GM19025 (cell line): ENCODE results near the gene UNC79.
A peak's percentile ranks its signal among the peaks of the same experiment; 100 is the strongest.
"Not testable (repeated sequence)": the region's sequence is repeated elsewhere in the genome, so short reads cannot be mapped to it uniquely, and the experiment has no call there.

Experiments used
- ATAC-seq: cut with Tn5 transposase; IDR thresholded peaks from one replicate; pipeline ENCODE4 v1.9.1; 2021; ENCODE audit warnings: mild to moderate bottlenecking, low read depth, moderate library complexity; ENCODE audit not compliant: unreplicated experiment

UNC79 gene

DNA sequence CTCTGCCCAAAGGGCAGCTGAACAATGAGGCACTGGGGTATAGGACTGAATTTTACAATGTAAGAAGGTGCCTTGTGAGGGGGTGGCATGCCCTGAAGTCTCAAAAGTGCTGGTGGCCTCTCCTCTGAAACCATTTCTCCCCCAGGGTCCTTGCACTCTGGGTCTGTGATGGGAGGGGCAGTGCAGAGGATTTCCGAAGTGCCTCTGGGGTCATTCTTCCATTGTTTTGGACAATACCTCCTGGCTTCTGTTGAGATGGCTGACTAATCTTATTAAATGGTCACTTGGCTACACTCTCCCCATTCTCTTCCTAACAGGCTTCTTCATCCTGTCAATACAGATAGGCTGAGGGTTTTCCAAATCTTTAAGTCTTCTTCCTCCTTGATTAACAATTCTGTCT is 59.3 kb downstream of the UNC79 start:
- no peak for ATAC-seq

DNA sequence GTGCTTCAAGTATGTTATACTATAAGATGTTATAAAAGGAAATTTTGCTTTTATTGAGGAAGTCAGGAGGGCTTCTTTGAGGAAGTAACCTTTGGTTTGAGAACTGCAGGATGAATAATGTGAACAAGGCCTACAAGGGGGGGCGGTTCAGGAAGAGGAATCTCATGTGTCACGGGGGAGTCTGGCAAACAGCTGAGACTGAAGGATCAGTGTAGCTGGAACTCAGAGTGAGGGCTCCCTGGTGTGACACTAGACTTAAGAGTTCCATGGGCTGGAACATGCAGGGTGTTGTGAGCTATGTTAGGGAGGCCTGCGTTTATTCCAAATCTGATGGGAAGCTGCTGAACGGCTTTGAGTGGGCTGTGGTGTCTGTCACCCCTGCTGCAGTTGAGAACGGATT is 62.3 kb downstream of the UNC79 start:
- no peak for ATAC-seq

DNA sequence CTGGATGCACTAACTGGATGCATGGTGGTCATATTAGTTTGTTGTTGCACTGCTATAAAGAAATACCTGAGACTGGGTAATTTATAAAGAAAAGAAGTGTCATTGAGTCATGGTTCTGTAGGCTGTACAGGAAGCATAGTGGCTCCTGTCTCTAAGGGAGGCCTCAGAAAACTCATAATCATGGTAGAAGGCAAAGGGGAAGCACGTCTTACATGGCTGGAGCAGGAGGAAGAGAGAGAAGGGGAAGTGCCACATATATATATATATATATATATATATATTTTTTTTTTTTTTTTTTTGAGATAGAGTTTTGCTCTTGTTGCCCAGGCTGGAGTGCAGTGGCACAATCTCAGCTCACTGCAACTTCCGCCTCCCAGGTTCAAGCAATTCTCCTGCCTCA is 62.9 kb downstream of the UNC79 start:
- not testable (repeated sequence) for ATAC-seq

DNA sequence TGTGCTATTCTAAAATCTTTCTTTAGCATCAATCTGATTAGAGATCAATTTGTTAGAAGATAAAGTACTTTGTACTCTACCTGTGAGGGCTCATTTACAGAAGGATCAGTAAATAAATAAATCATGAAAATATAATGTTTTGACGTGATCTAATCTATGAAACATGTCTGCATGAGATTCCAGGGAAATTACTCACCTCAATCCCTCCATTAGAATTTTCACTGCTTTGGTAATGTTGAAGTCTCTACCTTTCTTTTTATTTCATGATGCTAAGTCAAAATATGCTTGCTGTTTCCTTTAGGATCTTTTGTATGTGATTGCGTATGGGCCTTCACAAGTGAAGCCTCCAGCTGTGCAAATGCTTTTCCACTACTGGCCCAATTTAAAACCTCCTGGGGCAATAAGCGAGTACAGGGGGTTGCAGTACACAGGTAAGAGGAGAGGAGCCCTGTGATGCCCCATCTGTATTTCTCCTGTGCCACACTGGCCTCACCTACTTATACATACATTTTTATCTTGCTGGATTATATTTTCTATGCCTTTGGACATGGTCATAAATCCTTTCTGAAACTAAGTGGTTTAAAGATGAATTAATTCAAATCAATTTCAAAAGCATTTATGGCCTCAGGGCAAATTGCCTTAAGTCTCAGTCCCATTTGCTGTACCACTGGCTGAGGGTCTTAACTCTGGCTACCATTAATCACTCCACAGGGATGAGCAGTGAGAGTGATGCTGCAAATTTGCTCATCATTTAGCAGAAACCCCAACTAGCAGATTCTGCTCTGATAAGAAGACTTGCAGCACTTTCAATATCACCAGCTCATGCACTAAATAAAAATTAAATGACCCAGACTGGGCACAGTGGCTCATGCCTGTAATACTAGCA is 66.4 kb downstream of the UNC79 start:
- ATAC-seq = no peak

DNA sequence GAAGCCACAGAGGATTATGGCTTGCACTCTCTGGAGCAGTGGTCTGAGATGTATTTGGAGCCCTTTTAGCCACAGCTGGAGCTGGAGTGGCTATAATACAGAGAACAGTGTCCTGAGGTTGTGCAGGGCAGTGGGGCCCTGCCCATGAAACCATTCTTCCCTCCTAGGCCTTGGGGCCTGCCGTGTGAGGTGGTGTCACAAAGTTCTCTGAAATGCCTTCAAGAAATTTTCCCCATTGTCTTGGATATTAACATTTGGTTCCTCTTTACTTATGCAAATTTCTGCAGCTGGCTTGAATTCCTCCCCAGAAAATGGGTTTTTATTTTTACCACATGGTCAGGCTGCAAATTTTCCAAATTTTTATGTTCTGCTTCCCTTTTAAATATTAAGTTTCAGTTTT is 79.3 kb downstream of the UNC79 start:
- no peak for ATAC-seq

DNA sequence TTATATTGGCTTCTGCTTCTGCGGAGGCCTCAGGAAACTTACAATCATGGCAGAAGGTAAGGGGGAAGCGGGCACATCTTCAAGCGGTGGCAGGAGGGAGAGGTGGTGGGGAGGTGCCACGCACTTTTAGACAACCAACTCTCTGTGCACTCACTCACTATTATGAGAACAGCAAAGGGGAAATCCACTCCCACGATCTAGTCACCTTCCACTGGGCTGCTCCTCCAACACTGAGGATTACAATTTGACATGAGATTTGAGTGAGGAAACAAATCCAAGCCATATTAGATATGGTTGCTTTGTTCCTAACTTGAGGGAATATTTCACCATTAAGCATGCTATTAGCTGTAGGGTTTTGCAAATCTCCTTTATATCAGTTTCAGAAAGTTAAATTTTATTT is 80.3 kb downstream of the UNC79 start:
- ATAC-seq = no peak

DNA sequence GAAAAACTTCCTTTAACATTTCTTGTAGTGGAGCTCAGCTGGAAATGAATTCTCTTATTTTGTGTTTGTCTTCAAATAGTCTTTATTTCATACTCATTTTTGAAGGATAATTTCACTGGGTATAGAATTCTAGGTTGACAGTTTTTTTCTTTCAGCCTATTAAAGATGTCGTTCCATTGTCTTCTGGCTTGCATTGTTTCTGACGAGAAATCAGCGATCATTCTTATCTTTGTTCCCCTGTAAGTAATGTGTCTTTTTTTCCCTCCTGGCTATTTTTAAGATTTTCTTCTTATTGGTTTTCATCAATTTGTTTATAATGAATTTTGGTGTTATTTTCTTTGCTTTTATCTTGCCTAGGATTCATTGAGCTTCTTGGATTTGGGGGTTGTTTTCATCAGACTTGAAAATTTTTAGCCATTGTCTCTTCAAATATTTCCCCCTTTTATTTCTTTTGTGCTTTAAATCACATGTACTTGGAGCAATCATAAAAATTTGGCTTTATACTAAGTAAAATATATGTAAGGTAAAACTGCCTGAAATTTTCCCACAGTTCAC is 89.4 kb downstream of the UNC79 start:
- ATAC-seq = no peak

DNA sequence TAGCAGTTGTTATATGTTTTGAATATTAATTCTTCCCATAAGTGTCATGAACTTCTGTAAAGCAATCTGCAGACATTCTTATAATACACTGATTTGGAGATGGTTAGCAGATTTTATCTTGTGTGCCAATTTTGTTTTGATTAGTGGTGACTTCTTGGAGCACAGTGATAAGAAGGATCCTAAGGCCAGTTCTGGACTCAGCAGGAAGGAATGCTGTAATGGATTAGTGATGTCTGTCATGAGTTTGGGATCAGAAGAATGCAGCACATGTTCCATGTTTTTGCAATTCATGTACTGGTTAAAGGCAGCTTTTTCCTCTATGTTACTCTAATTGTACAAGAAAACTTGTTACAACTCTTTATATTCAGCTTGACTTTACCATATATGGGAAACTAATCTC is 91.5 kb downstream of the UNC79 start:
- ATAC-seq = no peak

DNA sequence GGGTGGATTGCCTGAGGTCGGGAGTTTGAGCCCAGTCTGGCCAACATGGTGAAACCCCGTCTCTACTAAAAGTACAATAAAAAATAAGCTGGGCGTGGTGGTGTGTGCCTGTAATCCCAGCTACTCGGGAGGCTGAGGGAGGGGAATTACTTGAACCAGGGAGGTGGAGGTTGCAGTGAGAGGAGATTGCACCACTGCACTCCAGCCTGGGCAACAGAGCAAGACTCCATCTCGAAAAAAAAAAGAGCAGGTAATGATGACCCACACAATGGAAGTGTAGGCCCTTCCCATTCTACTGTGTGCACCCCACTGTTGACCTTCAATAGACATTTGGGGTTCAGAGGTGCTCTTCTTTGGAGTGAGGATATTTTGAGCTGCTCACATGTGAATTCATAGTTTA is 94.5 kb downstream of the UNC79 start:
- not testable (repeated sequence) for ATAC-seq

DNA sequence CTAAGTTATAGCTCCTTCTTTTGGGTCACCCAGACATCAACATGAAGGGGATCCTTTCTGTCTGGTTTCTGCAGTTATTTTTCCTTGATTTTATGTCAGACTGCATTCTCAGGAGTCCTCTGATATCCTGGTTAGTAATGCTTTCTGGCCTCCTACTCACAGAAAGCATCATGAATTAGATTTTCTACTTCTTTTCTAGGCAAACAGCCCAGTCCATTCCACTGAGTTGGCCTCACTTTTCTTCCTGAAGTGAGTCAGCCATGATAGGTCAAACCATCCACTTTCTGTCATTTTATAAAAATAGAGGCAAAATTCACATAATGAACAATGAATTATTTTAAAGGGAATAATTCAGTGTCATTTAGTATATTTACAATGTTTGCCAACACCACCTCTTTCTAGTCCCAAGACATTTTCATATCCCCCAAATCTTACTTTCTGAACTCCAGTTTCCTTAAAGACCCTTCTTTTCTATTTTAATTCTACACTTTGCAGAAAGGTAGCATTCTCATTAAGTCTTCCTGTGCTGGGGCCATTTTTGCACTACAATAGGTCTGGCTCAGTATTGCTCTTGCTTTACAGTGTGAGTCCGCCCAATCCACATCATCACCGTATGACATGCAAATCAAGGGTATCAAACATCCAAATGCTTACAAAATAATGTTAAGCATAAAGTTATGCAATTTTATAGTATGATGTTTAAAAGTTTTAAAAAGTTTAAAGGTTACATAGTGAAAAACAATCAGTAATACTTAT is 95.1 kb downstream of the UNC79 start:
- no peak for ATAC-seq

DNA sequence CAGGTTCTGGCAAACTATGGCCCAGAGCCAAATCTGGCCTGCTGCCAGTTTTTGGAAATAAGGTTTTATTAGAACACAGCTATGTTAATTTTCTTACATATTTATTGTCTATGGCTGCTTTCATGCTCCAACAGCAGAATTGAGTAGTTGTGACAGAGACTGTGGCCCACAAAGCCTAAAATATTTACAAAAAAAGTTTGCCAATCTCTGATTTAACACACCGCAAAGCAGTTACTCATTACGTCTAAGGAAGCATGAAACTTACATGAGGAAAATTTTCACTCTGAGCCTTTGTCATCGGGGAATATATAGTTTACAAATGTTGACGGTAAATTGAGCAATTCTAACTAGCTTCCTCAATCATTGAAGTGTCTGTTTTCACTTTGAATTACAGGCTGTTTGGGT is 96.5 kb downstream of the UNC79 start:
- no peak for ATAC-seq

DNA sequence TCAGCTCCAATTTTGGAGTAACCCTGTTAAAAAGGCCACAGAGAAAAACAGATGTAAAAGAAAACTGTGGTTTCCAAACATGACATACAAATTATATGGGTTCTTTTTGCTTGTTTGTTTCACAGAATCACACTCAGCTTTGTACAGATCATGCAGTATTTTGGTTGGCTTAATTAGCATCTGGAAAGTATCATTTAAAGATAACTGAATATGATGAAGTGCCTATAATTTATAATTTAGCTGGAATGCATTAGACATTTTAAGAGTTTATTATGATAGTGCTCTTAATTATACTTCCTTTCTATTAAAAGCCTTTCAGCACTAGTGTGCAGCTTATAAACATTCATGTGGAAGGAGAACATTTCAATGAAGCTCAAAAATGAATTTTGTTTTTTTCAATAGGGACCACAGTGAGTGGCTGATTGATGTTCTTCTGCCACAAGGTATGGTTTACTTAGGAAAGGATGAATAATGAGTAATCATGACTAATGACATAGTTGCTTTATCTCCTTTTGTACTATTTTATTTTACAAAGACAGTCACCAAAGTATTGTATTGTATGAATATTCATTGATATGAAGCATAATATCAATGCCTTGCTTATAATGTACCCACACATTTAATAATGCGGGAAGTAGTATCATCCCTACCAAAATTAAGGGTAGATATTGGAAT is 98.3 kb downstream of the UNC79 start:
- ATAC-seq = no peak

DNA sequence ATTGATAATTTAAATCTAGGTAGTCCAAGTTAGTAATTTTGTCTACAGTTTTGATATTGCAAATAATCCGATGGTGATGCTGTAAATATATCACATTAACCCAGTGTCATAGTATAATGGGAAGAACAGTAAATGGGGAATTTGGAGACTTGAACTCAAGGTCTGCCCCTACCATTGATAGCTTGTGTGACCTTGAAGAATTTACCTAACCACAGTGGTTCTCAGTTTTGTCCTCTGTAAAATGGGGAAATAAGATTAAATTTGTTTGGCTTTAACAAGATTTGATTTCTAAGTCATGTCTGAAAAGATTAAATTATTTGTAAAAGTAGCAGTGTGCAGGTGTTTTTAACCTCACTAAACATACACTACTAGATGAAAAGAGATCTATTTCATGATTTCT is 100.9 kb downstream of the UNC79 start:
- no peak for ATAC-seq

DNA sequence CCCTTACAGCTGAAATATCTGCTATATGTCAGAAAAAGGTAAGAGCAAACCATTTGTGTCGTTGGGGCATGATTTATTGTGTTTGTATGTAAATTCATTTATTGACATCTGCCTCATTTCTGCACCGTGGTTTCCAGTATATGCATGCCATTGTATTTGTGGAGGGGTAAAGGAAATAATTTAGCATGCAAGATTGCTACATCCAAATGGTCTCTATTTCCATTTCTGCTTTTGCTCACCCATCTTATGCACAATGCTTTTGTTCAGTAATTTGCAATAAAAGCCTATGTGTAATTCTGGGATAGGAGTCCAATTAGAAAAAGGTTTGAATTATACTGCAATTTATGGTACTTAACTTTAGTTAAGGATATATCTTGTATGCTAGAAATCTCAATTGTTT is 101.8 kb downstream of the UNC79 start:
- no peak for ATAC-seq

DNA sequence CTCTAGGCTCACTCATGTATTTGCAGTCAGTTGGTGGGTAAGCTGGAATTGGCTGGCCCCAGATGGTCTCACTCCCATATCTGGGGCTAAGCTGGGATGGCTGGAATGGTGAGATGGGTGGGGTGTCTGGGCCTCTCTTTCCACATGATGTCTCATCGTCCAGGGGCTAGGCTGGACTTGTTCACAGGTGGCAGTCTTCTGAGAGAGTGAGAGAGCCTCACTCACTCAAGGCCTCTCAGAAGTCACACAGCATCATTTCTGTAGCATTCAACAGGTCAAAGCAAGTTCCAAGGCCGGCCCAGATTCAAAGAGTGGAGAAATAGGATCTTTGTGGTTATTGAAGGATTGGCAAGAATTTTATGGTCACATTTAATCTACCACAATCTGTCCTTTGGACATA is 102.7 kb downstream of the UNC79 start:
- ATAC-seq = peak; percentile 28

DNA sequence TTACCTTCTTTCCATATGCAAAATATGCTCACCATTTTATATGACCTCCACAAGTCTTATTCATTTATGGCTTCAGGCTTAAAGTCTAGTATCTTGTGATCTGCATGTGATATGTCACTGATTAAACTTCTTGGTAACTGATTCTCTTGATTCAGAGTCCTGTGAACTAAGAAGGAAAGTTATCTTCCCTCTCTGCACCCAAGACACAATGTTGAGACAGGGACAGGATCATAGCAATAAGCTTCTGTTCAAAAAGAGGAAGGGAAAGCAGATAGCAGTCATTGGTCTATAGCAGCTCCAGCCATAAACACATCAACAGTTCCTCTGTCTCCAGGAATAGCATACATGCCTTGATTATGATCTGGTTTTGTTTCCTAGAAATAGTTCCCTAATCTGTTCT is 103.1 kb downstream of the UNC79 start:
- ATAC-seq = peak; percentile 81

DNA sequence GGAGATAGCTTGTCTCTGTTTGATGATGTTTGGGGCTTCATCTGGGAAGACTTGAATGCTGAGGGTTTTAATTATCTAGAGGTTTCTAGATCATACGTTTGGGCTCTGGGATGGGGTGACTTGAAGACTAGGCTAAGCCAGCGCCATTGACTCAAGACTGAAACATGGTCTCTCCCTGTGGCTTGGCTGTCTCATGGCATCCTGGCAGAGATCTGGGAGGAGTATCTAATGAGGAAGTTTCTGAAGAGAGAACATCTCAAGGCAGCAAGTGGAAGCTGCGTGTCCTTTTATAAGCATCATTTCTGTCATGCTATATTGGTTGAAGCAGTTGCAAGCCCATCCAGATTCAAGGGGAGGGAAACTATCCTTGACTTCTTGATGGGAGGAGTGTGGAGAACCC is 104.8 kb downstream of the UNC79 start:
- ATAC-seq = no peak

DNA sequence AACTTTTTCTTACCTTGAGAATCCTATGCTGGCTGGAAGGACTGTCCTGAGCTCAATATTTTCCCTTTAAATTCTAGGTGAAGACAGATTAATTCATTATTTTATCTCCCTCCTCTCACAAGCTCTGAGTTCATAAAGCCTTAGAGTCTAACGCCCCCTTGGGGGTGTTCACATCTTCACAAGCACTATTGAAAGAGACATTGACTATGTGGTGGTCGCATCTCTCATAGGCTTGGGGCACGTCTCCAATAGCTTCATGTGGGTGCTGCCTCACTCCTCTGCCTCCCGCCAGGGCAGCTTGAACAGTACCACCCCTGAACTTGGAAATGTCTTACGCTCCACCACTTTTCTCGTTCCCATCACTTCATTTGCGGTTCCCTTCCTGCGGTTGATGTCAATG is 106.2 kb downstream of the UNC79 start:
- ATAC-seq = no peak

DNA sequence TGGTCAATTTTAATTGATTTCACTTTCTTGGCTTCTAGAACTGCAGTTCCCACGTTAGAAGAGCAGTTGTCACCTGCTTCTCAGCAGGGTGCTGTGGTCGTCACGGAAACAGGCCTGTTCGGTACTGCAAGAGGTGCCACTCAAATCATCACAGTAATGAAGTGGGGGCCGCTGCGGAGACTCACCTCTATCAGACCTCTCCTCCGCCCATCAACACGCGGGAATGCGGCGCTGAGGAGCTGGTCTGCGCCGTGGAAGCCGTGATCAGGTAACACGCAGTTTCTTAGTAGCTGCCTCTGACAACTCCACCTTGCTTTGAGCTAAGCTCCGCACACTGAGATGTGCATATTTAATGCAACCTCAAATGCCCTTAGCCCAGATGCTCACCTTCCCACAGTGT is 107.2 kb downstream of the UNC79 start:
- ATAC-seq = no peak

DNA sequence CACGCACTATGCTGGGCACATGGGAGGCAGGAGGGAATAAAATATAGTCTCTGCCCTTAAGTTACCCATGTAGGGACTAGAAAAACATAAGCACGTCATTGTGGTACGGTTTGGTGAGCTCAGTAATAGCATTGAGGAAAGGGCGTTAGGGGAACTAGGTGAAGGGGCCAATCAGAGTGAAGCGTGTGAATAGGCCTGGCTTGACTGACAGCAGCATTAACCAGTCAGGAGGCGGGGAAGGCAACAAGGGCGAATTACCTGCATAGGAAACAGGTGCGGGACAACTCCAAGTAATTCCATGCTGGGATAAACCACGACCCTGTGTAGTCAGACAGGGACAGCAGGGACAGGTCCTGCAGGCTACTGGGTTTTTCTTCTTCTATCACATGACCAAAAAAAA is 107.7 kb downstream of the UNC79 start:
- ATAC-seq = no peak

DNA sequence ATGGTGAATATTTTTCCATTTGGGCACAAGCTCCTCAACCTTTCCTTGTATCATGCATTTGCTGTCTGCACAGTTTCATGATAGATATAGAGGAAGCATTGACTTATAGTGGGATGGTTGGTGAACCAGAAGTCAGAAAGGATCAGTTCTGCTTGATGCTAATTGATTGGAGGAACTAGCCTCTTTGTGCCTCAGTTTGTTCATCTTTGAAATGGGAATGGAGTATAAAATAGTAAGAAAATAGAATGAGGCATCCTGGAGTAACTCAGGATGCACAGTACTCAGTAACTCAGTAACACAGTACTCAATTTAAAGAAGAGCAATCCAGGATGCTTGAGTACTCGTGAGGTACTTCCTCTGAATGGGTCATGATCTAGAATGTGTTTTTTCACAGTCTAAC is 109.5 kb downstream of the UNC79 start:
- ATAC-seq = no peak
